GM19099 (cell line): ENCODE measurements around the gene TDRD9.

ENCODE experiments used
- POLR2A ChIP-seq: IDR thresholded peaks from 3 replicates; pipeline ENCODE4 v1.6.1; 2011; ENCODE audit warnings: low read depth; ENCODE audit not compliant: insufficient read length; ENCODE audit errors: extremely low read depth

The TDRD9 gene

GRCh38 chr14:104081261-104081835, 153.1 kb downstream of the TDRD9 start:
- TF ChIP-seq POLR2A, result no peak

- no peak for TF ChIP-seq POLR2A
These were observed 153.8 kb downstream of the TDRD9 start for GRCh38 chr14:104081951-104082464.

GRCh38 chr14:104082807-104083206, 154.6 kb downstream of the TDRD9 start:
- no peak for TF ChIP-seq POLR2A

GRCh38 chr14:104084251-104085002, 156.2 kb downstream of the TDRD9 start:
- TF ChIP-seq POLR2A, result no peak

- TF ChIP-seq POLR2A, result no peak
These were observed 157.0 kb downstream of the TDRD9 start, which contains the start of gene ASPG for GRCh38 chr14:104085032-104085888. TSS of gene ASPG (plus strand) at chr14:104085700. CDS start at chr14:104085771, 71 bp downstream.

- no peak for TF ChIP-seq POLR2A
These were observed 157.6 kb downstream of the TDRD9 start for GRCh38 chr14:104085889-104086201.

GRCh38 chr14:104086210-104086660, 158.0 kb downstream of the TDRD9 start:
- no peak for TF ChIP-seq POLR2A

- no peak for TF ChIP-seq POLR2A
These were observed 158.6 kb downstream of the TDRD9 start for GRCh38 chr14:104086661-104087461.

GRCh38 chr14:104087505-104087904, 159.2 kb downstream of the TDRD9 start:
- no peak for TF ChIP-seq POLR2A

- TF ChIP-seq POLR2A, result no peak
These were observed 160.0 kb downstream of the TDRD9 start for GRCh38 chr14:104087981-104088850.

- TF ChIP-seq POLR2A, result no peak
These were observed 162.0 kb downstream of the TDRD9 start for GRCh38 chr14:104090071-104090748.

GRCh38 chr14:104091061-104091926, 163.0 kb downstream of the TDRD9 start:
- TF ChIP-seq POLR2A, result no peak

- TF ChIP-seq POLR2A, result no peak
These were observed 163.9 kb downstream of the TDRD9 start for GRCh38 chr14:104091927-104092771.
